NCI-H2081 (cell line): Measurements from ENCODE around the gene NHSL2.

Experiments
- DNase-seq, 2 experiments: peaks; one replicate each; lab custom pipeline; 2025; lab: John Stamatoyannopoulos, UW

Gene NHSL2

GRCh38 chrX:72018277-72019112 is 107.8 kb downstream of the NHSL2 start:
- DNase-seq: peak; percentile 55 to 67

- DNase-seq: no peak
Measured at GRCh38 chrX:72019487-72019886, 108.8 kb downstream of the NHSL2 start.

GRCh38 chrX:72020204-72020603 is 109.6 kb downstream of the NHSL2 start:
- DNase-seq: no peak

GRCh38 chrX:72020788-72021187 is 110.1 kb downstream of the NHSL2 start:
- no peak for DNase-seq

GRCh38 chrX:72021975-72022374 is 111.3 kb downstream of the NHSL2 start:
- DNase-seq: no peak

GRCh38 chrX:72023071-72023470 is 112.4 kb downstream of the NHSL2 start:
- DNase-seq: no peak

- DNase-seq: no peak
Measured at GRCh38 chrX:72025236-72025770, 114.7 kb downstream of the NHSL2 start.

GRCh38 chrX:72026341-72027023 is 115.8 kb downstream of the NHSL2 start:
- DNase-seq: no peak

GRCh38 chrX:72027024-72027913 is 116.6 kb downstream of the NHSL2 start:
- no peak for DNase-seq

GRCh38 chrX:72027914-72028307 is 117.3 kb downstream of the NHSL2 start:
- no peak for DNase-seq

- no peak for DNase-seq
Measured at GRCh38 chrX:72028701-72029470, 118.2 kb downstream of the NHSL2 start.

- no peak for DNase-seq
Measured at GRCh38 chrX:72029483-72030411, 119.1 kb downstream of the NHSL2 start.

- DNase-seq: no peak
Measured at GRCh38 chrX:72030431-72030830, 119.8 kb downstream of the NHSL2 start.

- no peak for DNase-seq
Measured at GRCh38 chrX:72031118-72031517, 120.5 kb downstream of the NHSL2 start.

GRCh38 chrX:72031634-72032033 is 121.0 kb downstream of the NHSL2 start:
- no peak for DNase-seq

- DNase-seq: no peak
Measured at GRCh38 chrX:72037601-72038000, 127.0 kb downstream of the NHSL2 start.

GRCh38 chrX:72038016-72038415 is 127.4 kb downstream of the NHSL2 start:
- DNase-seq: no peak

- DNase-seq: no peak
Measured at GRCh38 chrX:72038868-72039267, 128.2 kb downstream of the NHSL2 start.

GRCh38 chrX:72040506-72040905 is 129.9 kb downstream of the NHSL2 start:
- DNase-seq: no peak

GRCh38 chrX:72041176-72041575 is 130.5 kb downstream of the NHSL2 start:
- no peak for DNase-seq
